Heart left ventricle (tissue), 16 donors: Measurements from ENCODE around the gene SCAMP5. TPM values are rescaled to one million over a fixed set of nuclear protein-coding genes. Genes with fewer than 3 reads are reported as not detected.

Experiments used
- ATAC-seq, 4 donors: fragments of 200-7000 bp; cut with Tn5 transposase; one replicate each; pipeline ENCODE4 v1.9.1; 2020 to 2022; ENCODE audit warnings: moderate library complexity in 4 of 4, mild to moderate bottlenecking in 3 of 4, moderate number of reproducible peaks in 1 of 4
- DNase-seq, 5 donors: peaks; one replicate each; pipeline ENCODE4 v3.0.0-alpha.2; 2020
- H3K27ac ChIP-seq, 12 donors: fragments of 200-600 bp; sonication (generic) in 4 of 12; one replicate each; pipeline versions ENCODE4 v1.5.0 to v1.8.0; 2016 to 2022; ENCODE audit warnings: mild to moderate bottlenecking in 2 of 12
- H3K27me3 ChIP-seq, 9 donors: fragments of 200-600 bp; sonication (generic) in 2 of 9; one replicate each; pipeline versions ENCODE4 v1.5.1 to v1.8.0; 2016 to 2022; ENCODE audit warnings: mild to moderate bottlenecking in 3 of 9
- H3K36me3 ChIP-seq, 9 donors: fragments of 200-600 bp; sonication (generic) in 2 of 9; one replicate each; pipeline versions ENCODE4 v1.5.0 to v1.8.0; 2018 to 2022; ENCODE audit warnings: mild to moderate bottlenecking in 2 of 9
- H3K4me1 ChIP-seq, 12 donors: fragments of 200-600 bp; sonication (generic) in 4 of 12; one replicate each; pipeline versions ENCODE4 v1.5.0 to v1.8.0; 2016 to 2022; ENCODE audit warnings: mild to moderate bottlenecking in 3 of 12
- H3K4me3 ChIP-seq, 12 donors: fragments of 200-600 bp; sonication (generic) in 4 of 12; one replicate each; pipeline versions ENCODE4 v1.5.0 to v1.8.0; 2017 to 2022; ENCODE audit warnings: mild to moderate bottlenecking in 9 of 12, moderate library complexity in 4 of 12
- H3K9me3 ChIP-seq, 12 donors: fragments of 200-600 bp; sonication (generic) in 4 of 12; one replicate each; pipeline versions ENCODE4 v1.5.0 to v1.8.0; 2016 to 2022; ENCODE audit warnings: mild to moderate bottlenecking in 1 of 12
- POLR2A ChIP-seq, 2 donors: fragments of 450-650 bp; IDR thresholded peaks; one replicate each; pipeline ENCODE4 v1.6.1; 2017; ENCODE audit warnings: antibody characterized with exemption in 2 of 2, mild to moderate bottlenecking in 2 of 2, moderate library complexity in 2 of 2
- WGBS, 4 donors: extraction: QIAGEN DNeasy Blood & Tissue Kit in 2 of 4; methylation state at CpG; one replicate each; pipeline versions ENCODE4 v1.1.5 to v1.1.7; 2013 to 2018; 5-methylcytosine and 5-hydroxymethylcytosine counted together
- intact Hi-C, 10 donors: fragments of 100-400 bp; cut with DNase I; formaldehyde crosslinking; loops; one replicate each; pipeline versions ENCODE4 v1.11.1 to v1.14.2; 2022
- polyA plus RNA-seq, 2 donors: library from polyadenylated mRNA; stranded (reverse); fragments of 200-250 nt; gene quantifications; one replicate each; pipeline ENCODE4 v1.2.3, GENCODE V29; 2013
- total RNA-seq, 9 donors: library from RNA; depleted of rRNA in 2 of 9; stranded (reverse); fragments of >200 nt in 2 of 9; fragmentation: NEBNext Ultra II Directional in 3 of 9; extraction: Animal tissue kit (Norgen Biotek cat#: 25700) in 3 of 9; gene quantifications; one replicate each; pipeline versions ENCODE4 v1.1.0 to v1.2.4, GENCODE V29; 2016 to 2023
- TF ChIP-seq, protein P1 (sequence below), 12 donors: fragments of 200-600 bp; sonication (generic) in 4 of 12; IDR thresholded peaks; one replicate each; pipeline versions ENCODE4 v1.5.0 to v1.8.0; 2018 to 2022; ENCODE audit warnings: antibody characterized with exemption in 12 of 12, mild to moderate bottlenecking in 5 of 12
- donor health status: ischemic (EF 13 %, LVEDD 7.1; RV severe dilation, severe dysfunction).
- donor health status: healthy with polysubstance abuse.
- donor health status: DM: no; HTN: yes; CAD: no.
- donor health status: DM: no; HTN: no; CAD: no.
- donor health status: ischemic (EF 25% LVEDD 6.9; RV normal size, moderate dysfunction).
- donor health status: ischemic (EF 25% LVEDD 5.7; RV mildly dilated, moderate dysfunction).
- donor health status: healthy.
- donor health status: DM: yes; HTN: yes; CAD: no.
- donor health status: ischemic (EF 35%, LVEDD 5.7; RV mildly dilated, moderate dysfunction).
- donor health status: nonischemic (EF 11% LVEDD 7.7; RV severe dilation, severe dysfunction).
- donor health status: DM: yes; HTN: yes; CAD: no.
- donor health status: PGD.
- donor health status: ischemic (EF 29% LVEDD 5.4; RV normal size, mild dysfunction).
- donor health status: nonischemic (EF 23%, LVEDD 6.1; RV moderate dilation, normal function).

The SCAMP5 gene
- total and polyA plus RNA-seq, 11 donors = 0.91 to 7.4 (median 4.2) TPM

DNA sequence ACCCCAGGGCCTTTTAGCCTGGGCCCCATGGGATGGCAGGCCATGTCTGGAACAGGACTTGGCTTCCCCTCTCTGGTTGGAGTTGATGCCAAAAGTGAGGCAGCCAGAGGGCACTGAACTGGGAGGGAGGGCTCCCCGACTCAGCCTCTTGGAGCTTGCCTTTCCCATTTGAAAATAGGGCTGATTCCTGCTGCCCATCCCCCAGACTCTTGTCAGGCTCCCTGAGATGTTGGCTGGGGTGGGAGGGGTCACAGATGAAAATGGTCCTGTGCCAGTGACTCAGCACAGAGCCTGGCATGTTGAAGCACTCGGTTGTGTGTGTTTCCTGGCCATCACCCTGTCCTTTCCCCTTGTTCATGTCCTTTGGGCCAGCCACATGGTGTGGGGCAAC lies 34.7 kb downstream of the SCAMP5 start:
- 0 to 6% (median 2%) methylated on average over 1 to 2 of the region's 2 CpGs for WGBS, 4 donors
- Histone ChIP-seq H3K27me3 (no peaks in the 10 kb centered on the region), H3K4me3 (peak overlapping the region in 8 of 12 donors; percentile 21 to 46 (median 33)), H3K27ac (peak overlapping the region; percentile 37 to 87 (median 80)), H3K4me1 (peaks cover 9 to 68% (median 31%) of the 10 kb centered on the region in 12 donors), H3K36me3 (peaks cover 0 to 7% (median 0%) of the 10 kb centered on the region in 9 donors), H3K9me3 (no peaks in the 10 kb centered on the region)
- ATAC-seq (peak in 2 of 4 donors; percentile 17 to 34), DNase-seq (peak in 1 of 5 donors; percentile 34)
- no peak for TF ChIP-seq POLR2A (IDR thresholded peaks at IDR 0.05)
- TF ChIP-seq, protein P1, sequence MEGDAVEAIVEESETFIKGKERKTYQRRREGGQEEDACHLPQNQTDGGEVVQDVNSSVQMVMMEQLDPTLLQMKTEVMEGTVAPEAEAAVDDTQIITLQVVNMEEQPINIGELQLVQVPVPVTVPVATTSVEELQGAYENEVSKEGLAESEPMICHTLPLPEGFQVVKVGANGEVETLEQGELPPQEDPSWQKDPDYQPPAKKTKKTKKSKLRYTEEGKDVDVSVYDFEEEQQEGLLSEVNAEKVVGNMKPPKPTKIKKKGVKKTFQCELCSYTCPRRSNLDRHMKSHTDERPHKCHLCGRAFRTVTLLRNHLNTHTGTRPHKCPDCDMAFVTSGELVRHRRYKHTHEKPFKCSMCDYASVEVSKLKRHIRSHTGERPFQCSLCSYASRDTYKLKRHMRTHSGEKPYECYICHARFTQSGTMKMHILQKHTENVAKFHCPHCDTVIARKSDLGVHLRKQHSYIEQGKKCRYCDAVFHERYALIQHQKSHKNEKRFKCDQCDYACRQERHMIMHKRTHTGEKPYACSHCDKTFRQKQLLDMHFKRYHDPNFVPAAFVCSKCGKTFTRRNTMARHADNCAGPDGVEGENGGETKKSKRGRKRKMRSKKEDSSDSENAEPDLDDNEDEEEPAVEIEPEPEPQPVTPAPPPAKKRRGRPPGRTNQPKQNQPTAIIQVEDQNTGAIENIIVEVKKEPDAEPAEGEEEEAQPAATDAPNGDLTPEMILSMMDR (IDR thresholded peaks at IDR 0.05) = no peak
- intact Hi-C loops = loop anchor here in 2 of 10 donors (10.0 kb wide), 1 partner anchor 275 kb away; no protein-coding TSS in a partner anchor

DNA sequence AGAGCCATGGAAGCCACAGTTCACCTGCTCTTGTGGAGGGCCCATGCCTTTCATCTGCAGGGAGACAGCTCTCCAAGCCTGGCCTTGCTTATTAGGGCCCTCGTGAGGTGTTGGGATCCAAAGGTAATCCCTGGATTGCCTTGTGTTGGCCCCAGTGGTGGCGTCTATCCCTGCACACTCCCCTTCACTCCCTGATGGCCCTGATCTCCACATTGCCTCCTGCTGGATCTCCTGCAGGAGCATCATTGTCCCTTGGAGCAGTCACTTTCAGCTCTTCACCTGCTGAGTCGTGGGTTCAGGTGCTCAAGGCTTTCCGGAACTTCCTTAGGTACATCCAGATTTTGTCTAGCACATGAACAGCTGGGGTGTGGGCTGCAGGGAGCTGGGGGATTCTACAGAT lies 35.1 kb downstream of the SCAMP5 start:
- H3K4me3 ChIP-seq = no peak overlapping the region
- no peaks in the 10 kb centered on the region for H3K27me3 ChIP-seq
- H3K36me3 ChIP-seq = peaks cover 0 to 7% (median 0%) of the 10 kb centered on the region in 9 donors
- H3K27ac ChIP-seq = peak overlapping the region in 11 of 12 donors; percentile 61 to 87 (median 80)
- TF ChIP-seq, protein P1 (IDR thresholded peaks at IDR 0.05) = no peak
- no peak for TF ChIP-seq POLR2A (IDR thresholded peaks at IDR 0.05)
- 88 to 96% (median 93%) methylated on average over 3 to 4 of the region's 4 CpGs for WGBS, 4 donors
- no peak for ATAC-seq
- H3K9me3 ChIP-seq = no peaks in the 10 kb centered on the region
- intact Hi-C loops = loop anchor here in 2 of 10 donors (10.0 kb wide), 1 partner anchor 274 kb away; no protein-coding TSS in a partner anchor
- H3K4me1 ChIP-seq = peaks cover 9 to 64% (median 31%) of the 10 kb centered on the region in 12 donors
- DNase-seq = peak in 1 of 5 donors; percentile 18

DNA sequence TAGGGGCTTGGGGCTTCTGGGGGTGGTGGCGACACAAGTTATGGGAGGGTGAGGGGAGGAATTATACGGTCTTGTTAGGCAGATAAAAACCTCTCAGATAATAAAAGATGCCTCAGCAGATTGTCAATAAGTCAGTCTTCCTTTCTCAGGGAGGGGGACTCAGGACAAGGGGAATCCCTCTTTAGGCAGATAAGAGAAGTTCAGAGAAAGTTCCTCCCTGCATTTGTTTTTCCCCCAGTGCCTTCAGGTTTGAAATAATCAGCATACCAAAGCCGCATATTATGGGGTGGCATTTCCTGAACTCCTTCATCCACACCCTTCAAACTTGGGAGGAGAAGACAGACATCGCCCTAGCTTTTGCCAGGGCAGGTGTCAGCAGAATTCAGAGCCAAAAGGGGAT lies 36.5 kb downstream of the SCAMP5 start:
- Histone ChIP-seq H3K36me3 (no peaks in the 10 kb centered on the region), H3K4me3 (no peak overlapping the region), H3K4me1 (peaks cover 9 to 58% (median 31%) of the 10 kb centered on the region in 12 donors), H3K27me3 (no peaks in the 10 kb centered on the region), H3K9me3 (no peaks in the 10 kb centered on the region), H3K27ac (peak overlapping the region in 3 of 12 donors; percentile 12 to 26 (median 19))
- DNase-seq (no peak), ATAC-seq (no peak)
- TF ChIP-seq, protein P1 (IDR thresholded peaks at IDR 0.05) = no peak
- TF ChIP-seq POLR2A (IDR thresholded peaks at IDR 0.05) = no peak
- WGBS, 4 donors = 58 to 64% (median 62%) methylated on average over 4 of the region's 4 CpGs
- intact Hi-C loops = loop anchor here in 2 of 10 donors (10.0 kb wide), 1 partner anchor 273 kb away; no protein-coding TSS in a partner anchor

DNA sequence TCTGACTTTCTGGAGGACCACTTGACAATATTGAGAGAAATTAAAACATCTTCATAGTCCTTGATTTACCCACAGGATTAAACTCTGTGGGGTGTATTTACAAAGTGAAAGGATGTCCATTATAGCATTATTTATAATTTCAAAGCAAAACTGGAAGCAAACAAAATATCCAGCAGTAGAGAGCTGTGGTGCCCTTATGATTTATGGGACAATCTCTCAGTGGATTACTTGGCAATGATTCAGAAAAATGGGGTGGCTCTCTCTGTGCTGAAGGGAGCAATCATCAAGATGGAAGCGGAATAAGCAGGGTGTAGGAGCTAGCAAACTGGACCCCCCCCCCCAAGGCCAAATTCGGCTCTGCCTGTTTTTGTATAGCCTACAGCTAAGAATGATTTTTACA lies 37.0 kb downstream of the SCAMP5 start:
- no peak for TF ChIP-seq POLR2A (IDR thresholded peaks at IDR 0.05)
- TF ChIP-seq, protein P1 (IDR thresholded peaks at IDR 0.05) = no peak
- ATAC-seq (no peak), DNase-seq (no peak)
- no peaks in the 10 kb centered on the region for H3K36me3 ChIP-seq
- intact Hi-C loops = loop anchor here in 2 of 10 donors (10.0 kb wide), 1 partner anchor 272 kb away; no protein-coding TSS in a partner anchor
- no peaks in the 10 kb centered on the region for H3K27me3 ChIP-seq
- H3K4me3 ChIP-seq = no peak overlapping the region
- H3K4me1 ChIP-seq = peaks cover 9 to 59% (median 31%) of the 10 kb centered on the region in 12 donors
- peak overlapping the region in 3 of 12 donors; percentile 12 to 26 (median 19) for H3K27ac ChIP-seq
- H3K9me3 ChIP-seq = no peaks in the 10 kb centered on the region
- 91 to 100% (median 94%) methylated on average over 2 of the region's 2 CpGs for WGBS, 4 donors
